Keratinocyte (primary cell): Measurements from ENCODE around the gene KREMEN2. TPM values are rescaled to one million over a fixed set of nuclear protein-coding genes. Genes with fewer than 3 reads are reported as not detected.

ENCODE experiments used
- DNase-seq: peaks from one replicate; pipeline ENCODE4 v3.0.0-alpha.2; 2011; ENCODE audit warnings: low read depth, missing footprints, low spot score
- FAIRE-seq: peaks from 2 replicates; lab custom pipeline; 2011; peaks lifted over from hg19 to GRCh38; lab: Jason Lieb, UNC
- H2AFZ ChIP-seq: 2 replicates; pipeline ENCODE4 v1.6.0; 2012; ENCODE audit warnings: low read length, control low read depth, inconsistent platforms; ENCODE audit not compliant: control insufficient read depth
- H3K27ac ChIP-seq: 2 replicates; pipeline ENCODE4 v1.5.1; 2011; ENCODE audit warnings: low read length; ENCODE audit not compliant: control insufficient read depth, insufficient read depth
- H3K27me3 ChIP-seq: 3 replicates; pipeline ENCODE4 v1.6.0; 2011; ENCODE audit warnings: low read length; ENCODE audit not compliant: control insufficient read depth, insufficient read depth; ENCODE audit errors: extremely low read depth
- H3K36me3 ChIP-seq, 2 experiments: 2 replicates in 1 of 2; 3 replicates in 1 of 2; pipeline ENCODE4 v1.5.1; 2011; ENCODE audit warnings: low read length in 2 of 2, mild to moderate bottlenecking in 1 of 2; ENCODE audit not compliant: control insufficient read depth in 2 of 2, insufficient read depth in 2 of 2; ENCODE audit errors: extremely low read depth in 1 of 2
- H3K4me1 ChIP-seq: 3 replicates; pipeline ENCODE4 v1.5.1; 2011; ENCODE audit warnings: low read length; ENCODE audit not compliant: control insufficient read depth, insufficient read depth; ENCODE audit errors: extremely low read depth
- H3K4me2 ChIP-seq: 3 replicates; pipeline ENCODE4 v1.6.0; 2011; ENCODE audit warnings: low read depth, low read length; ENCODE audit not compliant: control insufficient read depth, insufficient read depth; ENCODE audit errors: extremely low read depth
- H3K4me3 ChIP-seq, 3 experiments: fragments of 200-600 bp in 1 of 3; sonication (generic) in 1 of 3; 2 replicates in 2 of 3; 3 replicates in 1 of 3; pipeline ENCODE4 v1.5.1; 2011 to 2016; ENCODE audit warnings: low read length in 3 of 3, mild to moderate bottlenecking in 3 of 3, control low read depth in 2 of 3, inconsistent platforms in 1 of 3, low read depth in 1 of 3, mixed read lengths in 1 of 3, mixed run types in 1 of 3, moderate library complexity in 1 of 3; ENCODE audit not compliant: control insufficient read depth in 2 of 3, insufficient read depth in 2 of 3; ENCODE audit errors: extremely low read depth in 1 of 3
- H3K79me2 ChIP-seq: 2 replicates; pipeline ENCODE4 v1.6.0; 2012; ENCODE audit warnings: low read length; ENCODE audit not compliant: control insufficient read depth, insufficient read depth
- H3K9ac ChIP-seq: 3 replicates; pipeline ENCODE4 v1.6.0; 2011; ENCODE audit warnings: low read length; ENCODE audit not compliant: control insufficient read depth, insufficient read depth; ENCODE audit errors: extremely low read depth
- H3K9me1 ChIP-seq: 3 replicates; pipeline ENCODE4 v1.6.0; 2011; ENCODE audit warnings: low read length; ENCODE audit not compliant: control insufficient read depth, insufficient read depth; ENCODE audit errors: extremely low read depth
- H3K9me3 ChIP-seq: 2 replicates; pipeline ENCODE4 v1.5.1; 2012; ENCODE audit warnings: low read depth, low read length; ENCODE audit not compliant: control insufficient read depth
- H4K20me1 ChIP-seq: 3 replicates; pipeline ENCODE4 v1.6.0; 2011; ENCODE audit warnings: low read length; ENCODE audit not compliant: control insufficient read depth, insufficient read depth; ENCODE audit errors: extremely low read depth
- CTCF ChIP-seq, 3 experiments: IDR thresholded peaks in 1 of 3; conservative IDR thresholded peaks in 1 of 3; optimal IDR thresholded peaks in 1 of 3; 2 replicates in 2 of 3; 3 replicates in 1 of 3; pipeline versions ENCODE3 to v1.5.1; 2011; ENCODE audit warnings: low read length in 3 of 3, mild to moderate bottlenecking in 3 of 3, moderate library complexity in 2 of 3, control low read depth in 1 of 3, inconsistent platforms in 1 of 3; ENCODE audit not compliant: insufficient read depth in 2 of 3; ENCODE audit errors: extremely low read depth in 1 of 3
- EZH2 ChIP-seq: IDR thresholded peaks from one replicate; pipeline ENCODE4 v1.6.1; 2012; ENCODE audit warnings: inconsistent platforms, mild to moderate bottlenecking, low read length, moderate library complexity
- dilution Hi-C: fragments of 300-500 bp; cut with MboI; formaldehyde crosslinking; loops from one replicate; pipeline ENCODE4 v1.7.0; 2020; ENCODE audit warnings: low sequenced_read_pairs; ENCODE audit not compliant: extremely low pct_ligation_motif_present
- polyA plus RNA-seq, 5 experiments: library from polyadenylated mRNA; depleted of rRNA in 3 of 5; stranded (reverse) in 3 of 5; stranded (forward) in 1 of 5; unstranded in 1 of 5; fragments of >200 nt; gene quantifications; 1 replicate in 1 of 5; 2 replicates in 3 of 5; 3 replicates in 1 of 5; pipeline versions ENCODE4 v1.2.1 to v1.2.3, GENCODE V29; 2011 to 2012; ENCODE audit warnings: missing spikeins in 2 of 5, low read depth in 1 of 5, low replicate concordance in 1 of 5

The KREMEN2 gene
- polyA plus RNA-seq, 1 donor (not counting 4 experiments of a cell fraction or from before 2014, with no cell fraction given), result 3.3 TPM

- TF ChIP-seq EZH2, result no peak
- TF ChIP-seq CTCF (optimal IDR thresholded peaks at IDR 0.05 in 1 of 3, IDR thresholded peaks at IDR 0.05 in 1 of 3, conservative IDR thresholded peaks at IDR 0.05 in 1 of 3; ENCODE audit: extremely low read depth in 1 of 3, insufficient read depth in 2 of 3, low read length in 3 of 3), result no peak
- H3K27me3 ChIP-seq, result no peaks in the 10 kb centered on the region
- no peak overlapping the region for H3K27ac ChIP-seq
- H3K4me3 ChIP-seq, result no peak overlapping the region
- H3K9me3 ChIP-seq, result no peaks in the 10 kb centered on the region
- no peaks in the 10 kb centered on the region for H3K9me1 ChIP-seq
- no peaks in the 10 kb centered on the region for H3K79me2 ChIP-seq
- no peak overlapping the region for H3K4me2 ChIP-seq
- no peaks in the 10 kb centered on the region for H3K36me3 ChIP-seq
- FAIRE-seq (no peak), DNase-seq (no peak)
- dilution Hi-C loops, result no loop called here
- H2AFZ ChIP-seq, result no peak overlapping the region
- no peak overlapping the region for H3K9ac ChIP-seq
- peaks cover 10% of the 10 kb centered on the region for H3K4me1 ChIP-seq
- no peaks in the 10 kb centered on the region for H4K20me1 ChIP-seq
These were observed 35.9 kb downstream of the KREMEN2 start for GRCh38 chr16:2999929-3000328.

- peaks cover 4% of the 10 kb centered on the region for H3K4me1 ChIP-seq
- H3K4me3 ChIP-seq, result no peak overlapping the region
- FAIRE-seq (no peak), DNase-seq (no peak)
- dilution Hi-C loops, result no loop called here
- no peak overlapping the region for H2AFZ ChIP-seq
- H3K27ac ChIP-seq, result no peak overlapping the region
- H3K27me3 ChIP-seq, result no peaks in the 10 kb centered on the region
- no peaks in the 10 kb centered on the region for H3K9me3 ChIP-seq
- H4K20me1 ChIP-seq, result no peaks in the 10 kb centered on the region
- H3K9me1 ChIP-seq, result no peaks in the 10 kb centered on the region
- H3K36me3 ChIP-seq, result no peaks in the 10 kb centered on the region
- TF ChIP-seq EZH2 (no peak), CTCF (optimal IDR thresholded peaks at IDR 0.05 in 1 of 3, IDR thresholded peaks at IDR 0.05 in 1 of 3, conservative IDR thresholded peaks at IDR 0.05 in 1 of 3; ENCODE audit: extremely low read depth in 1 of 3, insufficient read depth in 2 of 3, low read length in 3 of 3) (no peak)
- no peaks in the 10 kb centered on the region for H3K79me2 ChIP-seq
- no peak overlapping the region for H3K4me2 ChIP-seq
- no peak overlapping the region for H3K9ac ChIP-seq
These were observed 36.5 kb downstream of the KREMEN2 start for GRCh38 chr16:3000540-3000939.
